ENCODE data around the gene PPIP5K2.
"Not testable (repeated sequence)": the region's sequence is repeated elsewhere in the genome, so short reads cannot be mapped to it uniquely, and the experiment has no call there.

Gene PPIP5K2

DNA sequence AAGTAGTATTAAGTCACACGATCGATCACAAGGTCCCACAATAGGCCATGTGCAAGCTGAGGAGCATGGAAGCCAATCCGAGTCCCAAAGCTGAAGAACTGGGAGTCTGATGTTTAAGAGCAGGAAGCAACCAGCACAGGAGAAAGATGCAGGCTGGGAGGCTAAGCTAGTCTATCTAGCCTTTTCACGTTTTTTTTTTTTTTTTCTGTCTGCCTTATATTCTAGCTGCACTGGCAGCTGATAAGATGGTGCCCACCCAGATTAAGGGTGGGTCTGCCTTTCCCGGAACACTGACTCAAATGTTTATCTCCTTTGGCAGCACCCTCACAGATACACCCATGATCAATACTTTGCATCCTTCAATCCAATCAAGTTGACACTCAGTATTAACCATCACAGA, 6.5 kb downstream of the PPIP5K2 start:
- DNase-seq = no peak

DNA sequence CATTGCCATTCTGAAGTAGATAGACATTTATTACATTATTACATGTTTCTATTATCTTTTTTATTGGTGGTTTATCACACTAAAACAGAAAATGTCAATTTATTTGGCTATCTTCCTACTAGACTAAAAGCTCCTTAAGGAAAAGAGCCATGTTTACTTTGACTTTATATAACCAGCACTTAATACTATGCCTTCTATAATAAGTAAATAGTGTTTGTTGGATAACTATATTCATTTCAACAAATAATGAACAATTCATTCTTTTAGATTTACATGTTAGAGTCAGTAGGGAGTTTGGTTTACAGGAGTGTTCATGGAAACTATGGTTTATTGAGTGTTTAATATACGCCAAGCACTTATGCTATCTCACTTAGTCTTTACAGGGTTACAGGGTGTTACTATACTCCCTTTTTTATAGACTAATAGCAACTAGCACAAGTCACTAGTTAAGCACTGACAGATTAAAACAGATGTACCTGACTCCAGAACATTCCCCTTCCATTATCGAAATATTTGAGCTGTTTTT, 7.3 kb downstream of the PPIP5K2 start:
- no peak for DNase-seq

DNA sequence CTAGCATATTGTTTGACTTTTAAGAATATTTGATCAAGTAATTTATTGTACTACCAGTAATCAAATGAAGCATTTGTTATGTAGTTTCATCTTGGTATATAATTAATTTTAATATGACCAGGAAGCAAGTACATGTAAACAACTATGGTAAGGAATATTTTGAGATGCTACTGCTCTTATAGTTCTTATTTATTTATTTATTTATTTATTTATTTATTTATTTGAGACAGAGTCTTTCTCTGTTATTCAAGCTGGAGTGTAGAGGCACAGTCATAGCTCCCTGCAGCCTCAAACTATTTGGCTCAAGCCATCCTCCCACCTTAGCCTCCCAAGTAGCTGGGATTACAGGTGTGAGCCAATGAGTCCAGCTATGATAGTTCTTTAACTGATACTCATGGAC, 8.1 kb downstream of the PPIP5K2 start:
- DNase-seq = no peak

DNA sequence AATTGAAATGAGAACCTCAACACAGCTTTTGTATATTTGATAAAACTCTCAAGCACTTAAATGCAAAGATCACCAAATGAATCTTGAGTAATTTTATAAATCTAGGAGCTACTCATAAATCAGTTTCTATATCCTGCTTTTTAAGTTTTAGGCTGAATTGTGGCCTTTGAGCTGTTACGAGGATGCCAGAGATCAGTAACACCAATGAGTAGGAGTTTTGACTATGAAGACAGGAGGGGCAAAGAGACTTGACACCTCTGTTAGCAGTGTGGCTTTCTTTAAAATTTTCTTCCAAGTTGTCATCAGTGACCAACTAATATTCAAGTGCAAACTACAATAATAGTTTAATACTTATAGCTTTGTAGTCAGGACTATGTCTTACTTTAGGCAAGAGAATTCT, 12.6 kb downstream of the PPIP5K2 start:
- DNase-seq = no peak

DNA sequence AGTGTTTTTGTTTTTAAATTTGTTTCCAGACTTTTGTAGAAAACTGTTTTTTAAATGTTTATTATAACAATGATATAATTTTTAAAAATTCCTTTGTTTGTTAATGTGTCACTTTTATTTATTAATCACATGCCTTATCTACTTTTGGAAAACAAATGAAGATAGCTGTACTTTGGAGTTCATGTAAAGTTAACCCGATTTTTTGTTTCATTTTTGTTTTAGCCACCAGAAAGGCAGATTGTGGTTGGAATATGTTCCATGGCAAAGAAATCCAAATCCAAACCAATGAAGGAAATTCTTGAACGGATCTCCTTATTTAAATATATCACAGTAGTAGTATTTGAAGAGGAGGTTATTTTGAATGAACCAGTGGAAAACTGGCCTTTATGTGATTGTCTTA, 13.1 kb downstream of the PPIP5K2 start:
- DNase-seq = no peak

DNA sequence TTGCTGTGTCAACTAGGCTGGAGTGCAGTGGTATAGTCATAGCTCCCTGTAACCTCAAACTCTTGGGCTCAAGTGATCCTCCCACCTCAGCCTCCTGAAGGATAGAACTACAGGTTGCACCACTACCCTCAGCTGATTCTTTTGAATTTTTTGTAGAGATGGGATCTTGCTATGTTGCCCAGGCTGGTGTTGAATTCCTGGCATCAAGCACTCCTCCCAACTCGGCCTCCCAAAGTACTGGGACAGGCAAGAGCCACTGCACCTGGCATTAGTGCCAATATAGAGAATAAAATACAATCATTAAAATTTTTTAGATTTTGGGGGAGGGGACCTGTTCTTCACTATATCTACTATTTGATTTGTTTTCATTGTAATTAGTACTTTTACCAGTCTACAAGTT, 15.4 kb downstream of the PPIP5K2 start:
- no peak for DNase-seq

DNA sequence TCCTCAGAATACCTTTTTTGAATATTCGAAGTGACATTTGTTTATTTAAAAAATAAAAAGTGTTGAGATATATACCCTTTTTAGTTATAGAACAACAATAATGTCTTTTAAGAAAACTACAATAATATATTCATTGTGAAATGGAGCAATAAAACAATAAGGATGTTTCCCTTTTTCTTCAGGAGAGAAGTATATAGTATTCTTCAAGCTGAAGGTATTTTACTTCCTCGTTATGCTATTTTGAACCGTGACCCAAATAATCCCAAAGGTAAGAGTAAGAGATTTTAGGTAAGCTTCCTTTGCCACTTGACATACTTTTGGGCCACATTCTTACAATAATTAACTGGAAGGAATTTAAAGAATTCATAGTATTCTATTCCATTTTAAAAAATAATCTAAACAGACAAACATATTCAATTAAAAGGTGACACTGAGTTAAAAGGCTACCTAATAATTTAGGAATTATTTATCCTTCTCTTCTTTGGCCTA, 18.1 kb downstream of the PPIP5K2 start:
- DNase-seq = no peak

DNA sequence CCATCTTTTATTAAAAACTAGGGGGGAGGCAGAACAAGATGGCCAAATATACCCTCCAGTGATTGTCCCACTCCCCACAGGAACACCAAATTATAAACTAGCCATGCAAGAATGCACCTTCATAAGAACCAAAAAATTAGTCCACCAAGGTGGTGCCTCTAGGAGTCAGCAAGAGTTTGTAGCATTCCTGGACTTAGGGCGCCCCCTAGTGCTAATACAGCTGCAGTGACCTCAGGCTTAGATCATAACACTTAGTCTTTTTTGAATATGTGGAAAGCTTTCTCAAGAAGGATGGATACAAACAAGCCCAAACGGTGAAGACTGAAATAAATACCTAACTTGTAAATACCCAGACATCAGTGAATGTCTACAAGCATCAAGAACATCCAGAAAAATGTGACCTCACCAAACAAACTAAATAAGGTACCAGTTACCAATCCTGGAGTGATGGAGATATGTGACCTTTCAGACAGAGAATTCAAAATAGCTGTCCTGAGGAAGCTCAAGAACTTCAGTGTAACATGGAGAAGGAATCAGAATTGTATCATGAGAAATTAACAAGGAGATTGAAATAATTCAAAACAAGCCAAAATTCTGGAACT, 19.3 kb downstream of the PPIP5K2 start:
- DNase-seq = peak; percentile 62

DNA sequence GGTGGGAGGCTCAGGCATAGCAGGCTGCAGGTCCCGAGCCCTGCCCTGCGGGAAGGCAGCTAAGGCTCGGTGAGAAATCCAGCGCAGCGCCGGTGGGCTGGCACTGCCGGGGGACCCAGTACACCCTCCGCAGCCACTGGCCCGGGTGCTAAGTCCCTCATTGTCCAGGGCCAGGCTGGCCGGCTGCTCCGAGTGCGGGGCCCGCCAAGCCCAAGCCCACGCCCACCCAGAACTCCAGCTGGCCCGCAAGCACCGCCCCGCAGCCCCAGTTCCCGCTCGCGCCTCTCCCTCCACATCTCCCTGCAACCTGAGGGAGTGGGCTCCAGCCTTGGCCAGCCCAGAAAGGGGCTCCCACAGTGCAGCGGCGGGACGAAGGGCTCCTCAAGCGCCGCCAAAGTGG, 22.0 kb downstream of the PPIP5K2 start:
- DNase-seq = not testable (repeated sequence)

DNA sequence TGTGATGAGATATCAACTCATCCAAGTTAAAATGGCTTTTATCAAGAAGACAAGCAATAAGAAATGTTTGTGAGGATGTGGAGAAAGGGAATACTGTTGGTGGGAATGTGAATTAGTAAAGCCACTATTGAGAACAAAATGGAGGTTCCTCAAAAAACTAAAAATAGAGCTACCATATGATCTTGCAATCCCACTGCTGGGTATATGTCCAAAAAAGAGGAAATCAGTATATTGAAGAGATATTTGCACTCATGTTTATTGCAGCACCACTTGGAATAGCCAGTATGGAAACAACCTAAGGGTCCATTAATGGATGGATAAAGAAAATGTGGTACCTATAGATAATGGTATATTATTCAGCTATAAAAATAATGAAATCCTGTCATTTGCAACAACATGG, 25.1 kb downstream of the PPIP5K2 start:
- no peak for DNase-seq

DNA sequence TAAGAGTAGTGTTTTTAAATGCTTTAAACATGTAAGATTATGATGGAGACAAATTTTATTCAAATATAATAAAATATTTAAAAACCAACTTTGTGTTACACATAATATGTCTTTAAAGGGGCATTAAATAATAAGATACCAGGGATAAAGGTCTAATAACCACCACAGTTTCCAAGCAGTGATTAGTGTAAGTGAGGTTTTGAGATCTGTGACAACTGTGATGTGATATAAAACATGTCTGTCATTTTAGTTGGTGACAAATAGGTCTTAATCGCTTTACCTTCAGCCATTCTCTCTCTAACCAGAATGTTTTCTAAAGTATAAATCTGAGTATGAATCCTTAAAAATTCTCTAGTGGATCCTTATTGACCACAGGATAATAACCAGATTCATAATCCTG, 28.1 kb downstream of the PPIP5K2 start:
- no peak for DNase-seq

DNA sequence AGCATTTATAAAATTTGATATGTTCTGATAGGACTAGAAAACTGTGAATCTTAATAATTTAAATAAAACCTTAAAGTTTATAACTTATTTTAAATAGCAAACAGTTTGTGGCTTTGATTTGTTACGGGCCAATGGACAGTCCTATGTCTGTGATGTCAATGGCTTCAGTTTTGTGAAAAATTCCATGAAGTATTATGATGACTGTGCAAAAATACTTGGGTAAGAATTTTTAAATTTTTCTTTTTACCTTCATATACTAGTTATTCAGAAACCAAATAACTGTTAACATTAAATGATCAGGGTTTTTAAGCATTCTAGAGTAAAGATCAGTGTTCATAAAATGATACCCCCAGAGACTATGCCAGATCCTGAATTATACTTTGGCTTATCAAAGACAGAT, 31.1 kb downstream of the PPIP5K2 start:
- no peak for DNase-seq

DNA sequence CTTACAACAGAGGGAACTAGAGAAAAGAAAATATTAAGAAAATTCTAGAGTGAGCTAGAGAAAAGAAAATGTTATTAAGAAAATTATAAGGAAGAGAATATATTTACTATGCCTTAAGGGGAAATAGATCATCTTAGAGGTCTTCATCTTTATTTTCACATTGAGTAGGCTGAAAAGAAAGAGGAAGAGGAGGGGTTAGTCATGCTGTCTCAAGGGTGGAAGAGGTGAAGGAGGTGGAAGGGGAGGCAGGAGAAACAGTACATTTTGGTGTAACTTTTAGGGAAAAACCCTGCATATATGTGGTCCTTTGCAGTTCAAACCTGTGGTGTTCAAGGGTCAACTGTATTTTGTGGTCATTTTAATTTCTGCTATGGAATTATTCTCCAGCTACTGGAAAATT, 46.6 kb downstream of the PPIP5K2 start:
- DNase-seq = no peak

DNA sequence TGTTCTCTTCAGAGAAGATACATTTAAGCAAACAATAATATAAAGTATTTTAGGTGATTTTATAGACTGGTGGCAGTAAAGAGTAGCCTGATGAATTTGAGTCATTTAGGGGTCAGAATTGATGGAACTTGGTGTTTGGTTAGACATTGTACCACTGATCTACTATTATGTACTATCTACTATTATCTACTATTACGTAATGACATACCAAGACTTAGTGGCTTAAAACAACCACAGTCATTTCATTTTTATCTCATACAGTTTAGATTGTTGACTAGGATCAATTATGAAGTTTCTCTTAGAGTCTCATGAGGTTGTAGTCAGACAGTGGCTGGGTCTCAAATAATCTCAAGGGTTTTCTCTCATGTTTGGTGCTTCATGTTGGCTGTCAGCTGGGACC, 54.0 kb downstream of the PPIP5K2 start:
- no peak for DNase-seq

DNA sequence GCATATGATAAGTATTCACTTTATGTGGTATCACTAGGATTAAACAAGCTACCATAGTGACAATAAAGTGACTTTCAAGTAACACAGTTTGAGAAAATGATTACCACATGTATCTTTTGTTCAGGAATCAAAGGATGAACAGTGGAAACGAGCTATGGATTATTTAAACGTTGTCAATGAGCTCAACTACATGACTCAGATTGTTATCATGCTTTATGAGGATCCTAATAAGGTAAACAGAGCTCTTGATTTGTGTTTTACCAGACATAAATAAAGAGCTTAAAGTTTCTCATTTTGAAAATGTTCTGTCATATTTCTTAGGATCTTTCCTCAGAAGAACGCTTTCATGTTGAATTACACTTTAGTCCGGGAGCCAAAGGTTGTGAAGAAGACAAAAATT, 57.4 kb downstream of the PPIP5K2 start:
- peak; percentile 62 for DNase-seq

DNA sequence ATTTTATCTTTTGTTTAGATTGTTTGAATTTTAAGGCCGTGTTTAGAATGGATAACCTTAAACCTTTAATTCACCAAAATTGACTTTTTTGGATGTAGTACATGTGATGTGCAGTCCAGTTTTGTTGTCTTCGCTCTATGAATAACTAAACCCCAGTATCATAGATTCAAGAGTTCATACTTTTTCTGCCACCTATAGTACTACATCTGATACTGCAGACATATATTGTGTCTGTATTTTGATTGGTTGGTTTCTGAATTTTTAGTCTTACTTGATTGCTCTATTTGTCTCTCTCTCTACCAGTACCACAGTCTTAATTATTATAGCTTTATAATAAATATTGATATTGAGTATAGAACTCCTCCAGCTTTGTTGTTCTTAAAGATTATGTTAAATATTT, 58.1 kb downstream of the PPIP5K2 start:
- DNase-seq = peak; percentile 29

DNA sequence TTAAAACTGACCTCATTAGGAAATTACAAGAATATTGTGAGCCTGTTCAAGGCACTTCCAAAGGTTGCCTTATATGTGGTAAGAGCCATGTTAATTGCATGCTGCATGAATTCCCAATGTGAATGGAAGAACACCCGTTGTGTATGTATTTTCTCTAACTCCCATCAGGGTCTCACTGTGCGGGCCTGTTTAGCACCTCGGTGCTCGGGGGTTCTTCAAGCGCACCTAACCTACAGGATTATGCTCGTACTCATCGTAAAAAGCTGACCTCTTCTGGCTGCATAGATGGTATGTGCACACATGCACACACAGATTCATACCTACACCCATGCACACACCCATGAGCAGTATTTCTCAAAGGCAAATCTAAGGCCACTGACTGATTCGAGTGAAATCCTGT, 66.1 kb downstream of the PPIP5K2 start:
- no peak for DNase-seq

DNA sequence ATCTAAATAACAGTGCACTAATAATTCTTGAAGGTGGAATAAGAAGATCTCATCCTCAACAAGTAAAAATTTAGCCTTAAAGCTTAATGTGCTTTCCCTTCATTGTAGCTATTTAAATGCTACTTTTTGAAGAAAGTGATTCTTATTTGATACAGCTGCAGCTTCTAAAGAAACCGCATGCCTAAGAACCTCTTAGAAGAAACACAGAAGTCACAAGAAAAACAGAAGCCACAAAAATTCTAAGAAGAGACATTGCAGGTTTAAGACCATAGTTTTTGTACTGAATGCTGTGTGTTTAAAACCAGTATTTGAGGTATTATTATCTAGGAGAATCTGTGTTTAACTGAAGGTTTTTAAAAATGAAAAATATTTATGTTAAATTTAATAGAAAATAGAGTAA, 68.3 kb downstream of the PPIP5K2 start:
- no peak for DNase-seq

DNA sequence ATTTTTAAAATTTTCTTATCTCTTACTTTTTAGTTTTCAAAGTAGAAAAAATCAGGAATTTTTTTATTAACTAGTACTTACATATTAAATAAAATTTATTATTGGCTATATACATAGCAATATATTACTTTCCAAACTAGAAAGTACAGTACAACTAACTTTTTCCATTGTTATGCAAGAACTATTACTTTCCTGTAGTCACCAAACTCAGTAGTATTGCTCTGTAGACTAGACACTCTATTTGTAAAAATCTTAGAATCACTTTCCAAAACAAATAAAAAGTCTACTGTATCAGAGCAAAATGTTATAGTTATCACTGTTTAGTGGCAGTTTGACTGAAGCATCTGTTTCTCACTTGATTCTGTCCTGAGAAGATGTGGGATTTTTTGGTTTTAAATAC, 83.1 kb downstream of the PPIP5K2 start:
- DNase-seq = no peak

DNA sequence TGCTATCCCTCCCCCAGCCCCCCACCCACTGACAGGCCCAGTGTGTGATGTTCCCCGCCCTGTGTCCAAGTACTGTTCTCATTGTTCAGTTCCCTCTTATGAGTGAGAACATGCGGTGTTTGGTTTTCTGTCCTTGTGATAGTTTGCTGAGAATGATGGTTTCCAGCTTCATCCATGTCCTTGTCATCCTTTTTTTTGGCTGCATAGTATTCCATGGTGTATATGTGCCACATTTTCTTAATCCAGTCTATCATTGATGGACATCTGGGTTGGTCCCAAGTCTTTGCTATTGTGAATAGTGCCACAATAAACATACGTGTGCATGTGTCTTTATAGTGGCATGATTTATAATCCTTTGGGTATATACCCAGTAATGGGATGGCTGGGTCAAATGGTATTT, 84.9 kb downstream of the PPIP5K2 start:
- DNase-seq = not testable (repeated sequence)

DNA sequence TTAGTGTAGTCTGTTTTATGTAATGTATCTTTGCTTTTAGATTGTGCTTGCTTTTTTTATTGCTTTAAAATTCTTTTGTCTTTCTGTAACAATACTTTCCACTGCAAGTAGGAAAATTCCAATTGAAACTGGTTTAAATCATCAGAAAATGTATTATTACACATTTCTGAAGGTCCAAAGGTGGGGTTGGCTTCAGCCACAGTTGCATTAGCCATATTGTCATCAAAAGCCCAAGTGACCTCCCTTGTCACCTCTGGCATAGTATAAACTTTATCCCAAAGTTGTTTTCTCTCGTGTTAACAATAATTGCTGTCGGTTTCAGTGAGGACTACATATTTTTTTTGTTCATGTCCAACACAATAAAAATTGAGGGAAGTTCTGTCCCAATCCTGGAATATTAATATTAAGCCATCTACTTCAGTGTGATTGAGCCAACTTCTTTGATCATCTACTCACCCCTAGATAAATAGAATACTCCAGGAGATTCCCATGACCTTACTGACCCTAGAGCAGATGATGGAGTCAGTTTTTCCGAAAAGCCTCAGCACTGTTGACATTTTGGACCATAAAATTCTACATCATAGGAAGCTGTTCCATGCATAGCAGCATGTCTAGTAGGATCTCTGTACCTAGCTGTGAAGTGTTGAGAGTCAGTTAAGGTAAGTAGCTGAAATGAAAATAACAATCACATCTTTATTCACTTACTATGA, 86.0 kb downstream of the PPIP5K2 start:
- DNase-seq = no peak

DNA sequence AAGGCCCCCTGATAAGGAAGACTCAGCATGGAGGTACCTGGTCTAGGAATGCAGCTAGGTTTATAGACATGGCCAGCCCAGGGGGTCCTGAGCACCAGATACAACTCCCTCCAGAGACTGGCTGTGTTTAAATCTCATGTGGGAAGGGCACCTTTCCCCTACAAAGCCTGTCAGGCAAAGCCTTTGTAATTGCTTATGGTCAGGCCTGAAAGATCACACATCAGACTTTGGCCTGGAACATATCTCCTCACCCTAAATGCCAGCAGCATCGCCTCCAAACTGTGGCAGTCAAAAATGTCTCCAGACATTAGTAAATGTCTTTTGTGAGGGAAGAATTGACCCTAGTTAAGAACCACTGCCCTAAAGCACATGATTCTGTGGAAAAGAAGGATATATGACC, 86.9 kb downstream of the PPIP5K2 start:
- DNase-seq = no peak

DNA sequence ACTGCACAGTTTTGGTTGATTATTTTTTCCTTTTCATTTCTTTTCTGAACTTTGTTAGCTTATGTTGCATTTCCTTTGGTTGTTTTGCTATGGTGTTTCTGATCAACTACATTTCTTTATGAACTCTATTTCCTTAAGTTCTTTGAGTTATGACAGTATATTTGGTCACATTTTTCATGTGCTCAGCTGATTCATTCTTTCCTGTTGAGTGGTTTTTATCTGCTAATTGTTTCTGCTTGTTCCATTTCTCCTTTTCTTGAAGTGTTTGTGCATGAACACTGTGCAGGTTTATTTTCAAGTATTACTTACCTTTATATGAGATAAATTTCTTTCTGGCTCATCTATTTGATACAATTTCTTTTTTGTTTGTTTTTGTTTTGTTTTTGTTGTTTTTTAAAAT, 87.6 kb downstream of the PPIP5K2 start:
- DNase-seq = peak; percentile 43

DNA sequence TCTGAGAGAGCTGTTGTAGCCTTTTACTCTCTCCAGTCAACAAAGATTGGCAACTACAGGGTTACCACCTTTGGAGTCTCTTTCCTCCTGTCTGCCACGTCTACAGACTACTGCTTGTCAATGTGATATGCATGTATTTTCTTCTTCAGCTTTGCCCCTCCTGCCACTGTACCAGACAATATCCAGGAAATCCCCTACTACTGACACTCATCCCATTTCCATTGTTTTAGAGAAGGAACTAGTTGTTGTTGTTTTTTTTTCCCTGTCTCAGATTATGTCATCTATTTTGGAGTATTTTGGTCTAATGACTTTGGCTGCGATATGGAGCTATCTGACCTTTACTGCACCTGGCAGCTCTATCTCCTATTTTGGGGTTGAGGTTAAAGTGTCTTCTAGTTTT, 88.4 kb downstream of the PPIP5K2 start:
- DNase-seq = no peak

DNA sequence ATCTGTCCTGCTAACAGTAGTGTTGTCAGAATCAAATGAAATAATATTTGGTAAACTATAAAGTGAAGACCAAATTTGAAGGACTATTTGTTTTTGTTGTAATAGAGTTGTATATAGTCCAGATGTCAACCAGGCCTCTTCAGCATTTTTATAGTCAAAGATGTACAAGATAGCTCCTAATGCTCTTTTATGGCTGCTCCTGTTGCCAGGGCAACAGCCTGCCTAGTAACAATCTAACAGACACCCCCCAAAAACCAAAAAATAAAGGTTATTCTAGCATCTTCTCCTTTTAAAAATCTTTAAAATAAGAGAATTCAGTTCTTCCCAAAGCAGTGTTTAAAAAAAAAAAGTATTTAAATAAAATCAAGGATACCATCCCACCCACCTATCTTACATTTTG, 89.0 kb downstream of the PPIP5K2 start:
- no peak for DNase-seq
